ENCODE measurements around the gene SBF2. TPM values are rescaled to one million over a fixed set of nuclear protein-coding genes. Genes with fewer than 3 reads are reported as not detected.

Gene SBF2
- total RNA-seq, 2 experiments from 2014 or later: 14.2 to 15.2 TPM

- H3K4me3 ChIP-seq (ENCODE audit: low read length): no peak overlapping the region
- Mint-ChIP-seq H3K4me3 (no peak overlapping the region), H3K27me3 (no peaks in the 10 kb centered on the region), H3K9me3 (no peaks in the 10 kb centered on the region), H3K27ac (no peak overlapping the region), H3K36me3 (ENCODE audit: low read depth) (no peaks in the 10 kb centered on the region), H3K4me1 (ENCODE audit: low read depth) (no peaks in the 10 kb centered on the region)
- DNase-seq: no peak
- H3K4me1 ChIP-seq (ENCODE audit: insufficient read depth, low read length): no peaks in the 10 kb centered on the region
- ChIA-PET POLR2A (no interaction called here), CTCF (no interaction called here)
- intact Hi-C loops (cut with DNase I, micrococcal nuclease): no loop called here
- peaks cover 0 to 1% of the 10 kb centered on the region in 2 experiments for H3K9me3 ChIP-seq (ENCODE audit: control insufficient read depth in 1 of 2, insufficient read depth in 1 of 2, low read length in 2 of 2)
- no peak overlapping the region for H3K27ac ChIP-seq (ENCODE audit: low read depth in 1 of 2, low read length in 2 of 2)
- no peaks in the 10 kb centered on the region for H3K27me3 ChIP-seq (ENCODE audit: control insufficient read depth in 1 of 2, insufficient read depth in 2 of 2, low read length in 2 of 2)
- ATAC-seq (ENCODE audit: poor library complexity): no peak
- no peaks in the 10 kb centered on the region for H3K36me3 ChIP-seq (ENCODE audit: insufficient read depth, low read length)
- TF ChIP-seq, protein P1, sequence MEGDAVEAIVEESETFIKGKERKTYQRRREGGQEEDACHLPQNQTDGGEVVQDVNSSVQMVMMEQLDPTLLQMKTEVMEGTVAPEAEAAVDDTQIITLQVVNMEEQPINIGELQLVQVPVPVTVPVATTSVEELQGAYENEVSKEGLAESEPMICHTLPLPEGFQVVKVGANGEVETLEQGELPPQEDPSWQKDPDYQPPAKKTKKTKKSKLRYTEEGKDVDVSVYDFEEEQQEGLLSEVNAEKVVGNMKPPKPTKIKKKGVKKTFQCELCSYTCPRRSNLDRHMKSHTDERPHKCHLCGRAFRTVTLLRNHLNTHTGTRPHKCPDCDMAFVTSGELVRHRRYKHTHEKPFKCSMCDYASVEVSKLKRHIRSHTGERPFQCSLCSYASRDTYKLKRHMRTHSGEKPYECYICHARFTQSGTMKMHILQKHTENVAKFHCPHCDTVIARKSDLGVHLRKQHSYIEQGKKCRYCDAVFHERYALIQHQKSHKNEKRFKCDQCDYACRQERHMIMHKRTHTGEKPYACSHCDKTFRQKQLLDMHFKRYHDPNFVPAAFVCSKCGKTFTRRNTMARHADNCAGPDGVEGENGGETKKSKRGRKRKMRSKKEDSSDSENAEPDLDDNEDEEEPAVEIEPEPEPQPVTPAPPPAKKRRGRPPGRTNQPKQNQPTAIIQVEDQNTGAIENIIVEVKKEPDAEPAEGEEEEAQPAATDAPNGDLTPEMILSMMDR (IDR thresholded peaks at IDR 0.05): no peak
These were observed 168.4 kb downstream of the SBF2 start for GRCh38 chr11:10125522-10126133.

GRCh38 chr11:10122326-10123197 lies 171.5 kb downstream of the SBF2 start:
- no peaks in the 10 kb centered on the region for H3K9me3 Mint-ChIP-seq
- H3K36me3 Mint-ChIP-seq (ENCODE audit: low read depth): no peaks in the 10 kb centered on the region
- no peak overlapping the region for H3K27ac ChIP-seq (ENCODE audit: low read depth in 1 of 2, low read length in 2 of 2)
- no peak overlapping the region for H3K27ac Mint-ChIP-seq
- H3K4me3 ChIP-seq (ENCODE audit: low read length): no peak overlapping the region
- no peak for DNase-seq
- no peaks in the 10 kb centered on the region for H3K4me1 ChIP-seq (ENCODE audit: insufficient read depth, low read length)
- TF ChIP-seq, protein P1 (IDR thresholded peaks at IDR 0.05): no peak
- H3K4me1 Mint-ChIP-seq (ENCODE audit: low read depth): no peaks in the 10 kb centered on the region
- H3K9me3 ChIP-seq (ENCODE audit: control insufficient read depth in 1 of 2, insufficient read depth in 1 of 2, low read length in 2 of 2): peaks cover 0 to 4% of the 10 kb centered on the region in 2 experiments
- H3K4me3 Mint-ChIP-seq: no peak overlapping the region
- no peaks in the 10 kb centered on the region for H3K27me3 ChIP-seq (ENCODE audit: control insufficient read depth in 1 of 2, insufficient read depth in 2 of 2, low read length in 2 of 2)
- H3K27me3 Mint-ChIP-seq: no peaks in the 10 kb centered on the region
- CTCF ChIA-PET: no interaction called here
- POLR2A ChIA-PET: no interaction called here
- ATAC-seq (ENCODE audit: poor library complexity): no peak
- intact Hi-C loops (cut with DNase I, micrococcal nuclease): no loop called here
- H3K36me3 ChIP-seq (ENCODE audit: insufficient read depth, low read length): no peaks in the 10 kb centered on the region

- TF ChIP-seq, protein P1 (IDR thresholded peaks at IDR 0.05): no peak
- ChIA-PET POLR2A (no interaction called here), CTCF (no interaction called here)
- Histone ChIP-seq H3K9me3 (ENCODE audit: control insufficient read depth in 1 of 2, insufficient read depth in 1 of 2, low read length in 2 of 2) (peaks cover 0 to 9% of the 10 kb centered on the region in 2 experiments), H3K36me3 (ENCODE audit: insufficient read depth, low read length) (no peaks in the 10 kb centered on the region), H3K4me3 (ENCODE audit: low read length) (no peak overlapping the region), H3K27ac (ENCODE audit: low read depth in 1 of 2, low read length in 2 of 2) (no peak overlapping the region), H3K27me3 (ENCODE audit: control insufficient read depth in 1 of 2, insufficient read depth in 2 of 2, low read length in 2 of 2) (no peaks in the 10 kb centered on the region), H3K4me1 (ENCODE audit: insufficient read depth, low read length) (no peaks in the 10 kb centered on the region)
- intact Hi-C loops (cut with DNase I, micrococcal nuclease): no loop called here
- Mint-ChIP-seq H3K4me3 (no peak overlapping the region), H3K4me1 (ENCODE audit: low read depth) (no peaks in the 10 kb centered on the region), H3K36me3 (ENCODE audit: low read depth) (no peaks in the 10 kb centered on the region), H3K27me3 (no peaks in the 10 kb centered on the region), H3K27ac (no peak overlapping the region), H3K9me3 (peaks cover 6% of the 10 kb centered on the region)
- DNase-seq (no peak), ATAC-seq (ENCODE audit: poor library complexity) (no peak)
These were observed 175.2 kb downstream of the SBF2 start for GRCh38 chr11:10118865-10119264.
